Epithelial cell of esophagus (primary cell): Measurements from ENCODE around the gene TAS2R20.
A peak's percentile ranks its signal among the peaks of the same experiment; 100 is the strongest.

Source experiments
- DNase-seq: peaks from one replicate; pipeline ENCODE4 v3.0.0; 2010; ENCODE audit warnings: low read depth
- H3K4me3 ChIP-seq: 2 replicates; pipeline ENCODE4 v1.5.1; 2011; ENCODE audit warnings: mild to moderate bottlenecking, low read length, control low read depth
- CTCF ChIP-seq: IDR thresholded peaks from 2 replicates; pipeline ENCODE4 v1.5.1; 2011; ENCODE audit warnings: low read depth, mild to moderate bottlenecking, low read length, control low read depth, inconsistent platforms; ENCODE audit not compliant: insufficient read depth; ENCODE audit errors: missing control alignments

TAS2R20 gene

DNA sequence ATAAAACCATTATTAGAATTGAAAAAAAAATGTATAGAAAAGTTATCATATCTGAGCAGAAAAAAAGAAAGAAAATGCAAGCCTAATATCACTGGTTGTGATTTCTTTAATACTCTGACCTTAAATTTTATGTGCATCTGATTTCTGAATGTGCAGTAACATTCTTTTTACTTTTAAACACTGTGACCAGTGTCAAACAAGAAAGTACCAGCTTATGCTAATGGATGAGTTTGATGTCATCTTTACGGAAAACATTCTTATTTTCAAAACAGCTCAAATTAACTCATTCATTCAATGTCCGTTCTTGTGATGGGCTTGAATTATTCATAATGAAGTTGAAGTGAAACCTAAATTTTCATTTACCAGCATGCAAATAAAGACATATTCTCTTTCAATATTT lies 11.3 kb downstream of the TAS2R20 start, which contains the start of gene TAS2R50:
Gene TAS2R50 (minus strand): TSS at position 101 of the 400 bp plus-strand sequence. CDS start 52 bp downstream, at position 49.
- TF ChIP-seq CTCF: no peak
- no peak within 1 kb of the TSS for H3K4me3 ChIP-seq
- no peak for DNase-seq

GRCh38 chr12:10982244-10982643 lies 15.9 kb downstream of the TAS2R20 start:
- no peak overlapping the region for H3K4me3 ChIP-seq
- no peak for DNase-seq
- TF ChIP-seq CTCF: no peak

DNA sequence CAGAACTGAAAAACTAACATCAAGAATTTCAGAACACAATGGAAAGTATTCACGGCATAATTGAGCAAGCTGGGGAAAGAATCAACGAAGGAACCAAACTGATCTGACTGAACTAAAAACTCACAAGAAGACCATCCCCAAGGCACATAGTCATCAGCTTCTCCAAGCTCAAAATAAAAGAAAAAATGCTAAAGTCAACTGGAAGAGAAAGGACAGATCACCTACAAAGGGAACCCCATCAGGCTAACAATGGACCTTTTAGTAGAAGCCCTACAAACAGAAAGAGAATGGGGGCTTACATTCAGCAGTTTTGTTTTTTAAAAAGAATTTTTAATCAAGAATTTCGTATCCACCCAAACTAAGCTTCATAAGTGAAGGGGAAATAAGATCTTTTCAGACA lies 23.1 kb downstream of the TAS2R20 start:
- no peak for DNase-seq
- no peak for TF ChIP-seq CTCF

DNA sequence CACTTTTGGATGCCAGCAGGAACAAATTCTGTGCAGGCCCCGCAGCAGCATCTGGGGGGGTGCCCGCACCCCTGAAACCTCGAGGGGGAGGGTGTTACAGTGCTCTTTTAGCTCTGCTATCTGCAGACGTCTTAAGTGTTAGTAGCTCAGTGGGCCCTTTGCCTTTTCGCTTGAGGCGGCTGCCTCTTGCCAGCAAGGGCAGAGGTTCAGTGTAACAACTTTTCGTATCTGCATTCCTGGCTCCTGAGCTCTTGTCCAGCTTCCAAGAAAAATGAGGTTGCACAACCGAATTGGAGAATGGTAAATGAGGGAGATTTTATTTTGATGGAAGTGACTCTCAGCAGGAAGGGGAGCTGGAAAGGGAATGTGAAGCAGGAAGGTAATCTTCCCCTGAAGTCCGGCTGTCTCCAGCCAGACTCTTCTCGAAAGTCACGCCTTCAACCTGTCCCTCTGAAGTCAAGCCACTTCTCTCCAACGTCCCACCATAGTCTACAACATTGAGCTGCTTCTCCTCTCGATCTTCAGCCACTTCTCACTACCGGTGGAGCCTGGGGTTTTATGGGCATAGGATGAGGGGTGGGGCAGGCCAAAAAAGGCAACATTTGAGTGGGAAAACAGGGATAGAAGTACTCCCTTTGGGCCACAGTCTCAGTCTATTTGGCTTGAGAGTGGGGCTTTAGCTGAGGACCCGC lies 29.2 kb downstream of the TAS2R20 start:
- no peak overlapping the region for H3K4me3 ChIP-seq
- no peak for TF ChIP-seq CTCF
- DNase-seq: peak; percentile 63

More for the DNA sequence above, 23.1 kb downstream of the TAS2R20 start:
- H3K4me3 ChIP-seq: no peak overlapping the region

DNA sequence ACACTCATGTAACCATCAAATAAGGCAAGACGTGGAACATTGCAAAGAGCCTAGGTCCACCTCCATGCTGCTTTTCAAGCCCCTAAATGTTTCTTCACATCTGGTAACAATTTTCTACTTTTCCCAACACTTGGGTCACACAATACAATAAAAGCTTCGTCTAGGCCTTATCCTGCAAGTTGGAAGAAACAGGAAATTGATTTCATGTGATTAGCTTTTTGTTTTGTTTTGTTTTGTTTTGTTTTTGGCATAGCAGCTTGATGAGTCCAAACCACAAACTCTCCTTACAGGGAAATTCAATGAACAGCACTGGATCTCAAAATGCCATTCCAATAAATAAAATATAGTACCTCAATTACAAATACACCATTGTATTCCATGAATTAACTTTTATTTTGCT lies 30.7 kb downstream of the TAS2R20 start:
- no peak for TF ChIP-seq CTCF
- DNase-seq: peak; percentile 32
- no peak overlapping the region for H3K4me3 ChIP-seq

DNA sequence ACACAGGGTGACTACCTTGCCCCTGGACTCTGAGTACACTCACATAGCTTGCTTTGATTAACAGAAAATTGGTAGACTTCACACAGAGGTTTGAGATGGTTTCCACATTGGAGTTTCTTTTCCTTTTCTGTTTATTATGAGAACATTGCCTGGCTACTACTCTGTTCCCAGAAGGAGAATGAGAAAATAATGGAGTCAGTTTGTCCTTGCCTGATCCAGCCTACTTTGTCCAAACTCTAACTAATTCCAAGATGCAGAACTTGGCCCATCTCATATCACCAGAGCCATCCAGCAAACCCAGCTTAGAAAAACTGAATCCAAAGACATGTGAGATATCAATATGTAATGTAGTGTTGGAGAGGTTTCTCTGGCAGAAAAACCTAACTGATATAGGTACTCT lies 31.8 kb downstream of the TAS2R20 start:
- H3K4me3 ChIP-seq: no peak overlapping the region
- no peak for DNase-seq
- TF ChIP-seq CTCF: no peak

- TF ChIP-seq CTCF: no peak
- H3K4me3 ChIP-seq: no peak overlapping the region
- DNase-seq: no peak
These were observed 32.6 kb downstream of the TAS2R20 start for GRCh38 chr12:10965476-10965875.
